Measurements from ENCODE around the gene PGM5. TPM values are rescaled to one million over a fixed set of nuclear protein-coding genes. Genes with fewer than 3 reads are reported as not detected.

Gene PGM5
- total RNA-seq, 3 donors from 2014 or later, result 11.2 to 535 (median 22.6) TPM

DNA sequence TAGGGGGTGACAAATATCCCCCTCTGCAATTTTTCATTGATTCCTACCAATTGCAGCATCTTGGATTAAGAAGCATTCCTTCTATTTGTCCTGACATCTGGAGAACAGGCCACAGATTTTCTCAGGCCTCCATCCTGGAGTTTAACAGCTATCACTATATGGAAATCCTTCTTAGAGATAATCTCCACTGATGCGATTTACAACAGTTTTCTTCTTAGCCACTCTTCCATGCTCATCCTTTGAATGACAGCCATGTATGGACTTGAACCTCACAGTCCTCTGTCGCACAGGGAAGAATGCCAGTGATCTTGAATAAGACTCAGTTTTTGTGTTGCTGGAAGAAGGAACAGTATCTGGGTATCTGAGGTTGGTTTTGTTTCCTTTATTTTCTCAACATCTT, 73.2 kb downstream of the PGM5 start:
- no peaks in the 10 kb centered on the region for H3K36me3 ChIP-seq (ENCODE audit: low read depth)
- no peaks in the 10 kb centered on the region for H3K4me1 ChIP-seq (ENCODE audit: low read depth)
- ATAC-seq (no peak), DNase-seq (no peak)
- TF ChIP-seq, protein P1, sequence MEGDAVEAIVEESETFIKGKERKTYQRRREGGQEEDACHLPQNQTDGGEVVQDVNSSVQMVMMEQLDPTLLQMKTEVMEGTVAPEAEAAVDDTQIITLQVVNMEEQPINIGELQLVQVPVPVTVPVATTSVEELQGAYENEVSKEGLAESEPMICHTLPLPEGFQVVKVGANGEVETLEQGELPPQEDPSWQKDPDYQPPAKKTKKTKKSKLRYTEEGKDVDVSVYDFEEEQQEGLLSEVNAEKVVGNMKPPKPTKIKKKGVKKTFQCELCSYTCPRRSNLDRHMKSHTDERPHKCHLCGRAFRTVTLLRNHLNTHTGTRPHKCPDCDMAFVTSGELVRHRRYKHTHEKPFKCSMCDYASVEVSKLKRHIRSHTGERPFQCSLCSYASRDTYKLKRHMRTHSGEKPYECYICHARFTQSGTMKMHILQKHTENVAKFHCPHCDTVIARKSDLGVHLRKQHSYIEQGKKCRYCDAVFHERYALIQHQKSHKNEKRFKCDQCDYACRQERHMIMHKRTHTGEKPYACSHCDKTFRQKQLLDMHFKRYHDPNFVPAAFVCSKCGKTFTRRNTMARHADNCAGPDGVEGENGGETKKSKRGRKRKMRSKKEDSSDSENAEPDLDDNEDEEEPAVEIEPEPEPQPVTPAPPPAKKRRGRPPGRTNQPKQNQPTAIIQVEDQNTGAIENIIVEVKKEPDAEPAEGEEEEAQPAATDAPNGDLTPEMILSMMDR (IDR thresholded peaks at IDR 0.05), result no peak
- H3K4me3 ChIP-seq, result no peak overlapping the region
- no peaks in the 10 kb centered on the region for H3K9me3 ChIP-seq
- intact Hi-C loops (cut with DNase I, micrococcal nuclease), result no loop called here

DNA sequence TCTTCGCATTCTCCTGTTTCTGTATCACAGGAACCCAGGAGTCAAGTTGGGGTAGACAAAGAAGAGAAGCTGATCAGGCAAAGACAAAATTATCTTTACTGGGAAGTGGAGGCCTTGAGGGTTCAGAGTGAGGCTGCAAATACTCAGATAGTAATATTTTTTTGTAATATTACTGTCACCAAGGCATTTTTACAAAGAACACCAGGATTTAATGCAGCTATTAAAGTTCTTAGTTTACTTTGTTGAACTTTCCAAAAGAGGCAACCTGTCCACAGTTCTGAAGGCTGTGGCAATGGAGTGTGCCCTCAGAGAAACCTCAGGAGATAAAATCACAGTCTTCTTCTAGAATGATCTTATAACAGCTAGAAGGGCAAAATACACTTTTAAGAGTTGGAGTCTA, 74.9 kb downstream of the PGM5 start:
- ATAC-seq, result no peak
- TF ChIP-seq, protein P1 (IDR thresholded peaks at IDR 0.05), result no peak
- no peak for DNase-seq
- intact Hi-C loops (cut with DNase I, micrococcal nuclease), result no loop called here
- Histone ChIP-seq H3K4me1 (ENCODE audit: low read depth) (no peaks in the 10 kb centered on the region), H3K4me3 (no peak overlapping the region), H3K36me3 (ENCODE audit: low read depth) (no peaks in the 10 kb centered on the region), H3K9me3 (no peaks in the 10 kb centered on the region)

DNA sequence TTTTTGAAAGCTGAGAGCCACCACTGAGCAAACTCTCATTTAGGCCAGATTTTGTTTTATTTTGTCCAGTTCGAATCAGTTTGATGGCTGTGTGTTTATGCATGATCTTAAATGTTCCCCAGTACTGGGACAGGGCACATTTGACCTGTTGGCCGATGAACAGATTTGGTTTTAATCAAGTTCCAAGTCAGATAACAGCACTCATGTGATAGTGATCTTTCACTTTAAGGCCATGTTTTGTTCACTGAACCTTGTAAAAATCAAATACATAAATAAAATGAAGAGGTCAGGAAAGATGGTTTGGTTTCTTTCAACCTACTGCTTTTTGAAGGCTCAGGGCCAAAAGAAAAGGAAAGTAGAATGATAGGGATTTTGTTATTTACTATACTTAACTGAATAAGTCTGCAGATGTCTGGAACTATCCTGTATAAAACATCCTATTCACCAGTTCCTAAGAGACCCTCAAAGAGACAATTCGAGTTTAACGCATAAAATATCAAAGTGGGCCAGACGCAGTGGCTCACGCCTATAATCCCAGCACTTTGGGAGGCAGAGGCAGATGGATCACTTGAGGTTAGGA, 77.2 kb downstream of the PGM5 start:
- DNase-seq (no peak), ATAC-seq (no peak)
- TF ChIP-seq, protein P1 (IDR thresholded peaks at IDR 0.05), result no peak
- intact Hi-C loops (cut with DNase I, micrococcal nuclease), result no loop called here
- H3K9me3 ChIP-seq, result no peaks in the 10 kb centered on the region
- H3K36me3 ChIP-seq (ENCODE audit: low read depth), result no peaks in the 10 kb centered on the region
- H3K4me1 ChIP-seq (ENCODE audit: low read depth), result no peaks in the 10 kb centered on the region
- H3K4me3 ChIP-seq, result no peak overlapping the region

DNA sequence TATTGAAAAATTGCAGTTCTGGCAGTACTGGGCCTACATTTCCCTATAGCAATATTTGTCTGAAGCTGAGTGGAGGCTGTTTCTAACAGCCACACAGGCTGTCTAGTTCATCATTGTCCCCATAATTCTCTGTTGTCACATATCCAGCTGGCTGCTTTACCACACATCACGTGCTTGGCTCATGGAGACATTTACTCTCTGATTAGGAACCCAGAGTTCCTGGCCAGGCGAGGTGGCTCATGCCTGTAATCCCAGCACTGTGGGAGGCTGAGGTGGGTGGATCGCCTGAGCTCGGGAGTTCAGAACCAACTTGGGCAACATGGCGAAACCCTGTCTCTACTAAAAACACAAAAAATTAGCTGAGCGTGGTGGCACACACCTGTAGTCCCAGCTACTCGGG, 81.4 kb downstream of the PGM5 start:
- Histone ChIP-seq H3K9me3 (peaks cover 13% of the 10 kb centered on the region), H3K36me3 (ENCODE audit: low read depth) (no peaks in the 10 kb centered on the region), H3K4me3 (no peak overlapping the region), H3K4me1 (ENCODE audit: low read depth) (no peaks in the 10 kb centered on the region)
- TF ChIP-seq, protein P1 (IDR thresholded peaks at IDR 0.05), result no peak
- intact Hi-C loops (cut with DNase I, micrococcal nuclease), result no loop called here
- DNase-seq (peak in 1 of 3 donors; percentile 35), ATAC-seq (no peak)

DNA sequence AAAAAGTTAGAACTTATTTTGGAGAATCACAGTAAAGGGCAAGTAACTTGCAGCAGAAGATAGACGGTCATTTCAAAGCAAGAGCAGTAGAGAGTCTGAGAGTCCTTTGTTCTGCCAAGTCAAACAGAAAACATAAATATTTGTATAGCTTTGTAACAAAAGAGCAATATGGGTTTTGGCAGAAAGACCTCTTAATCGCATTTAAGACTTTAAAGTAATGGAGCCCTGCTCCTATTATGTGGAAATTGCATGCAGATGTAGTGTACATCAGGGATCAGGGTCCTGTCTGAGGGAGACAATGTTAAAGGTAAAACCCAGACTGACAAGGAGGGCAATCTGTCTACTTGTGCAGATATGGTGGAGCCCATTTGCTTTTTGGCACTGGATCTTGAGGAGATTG, 87.2 kb downstream of the PGM5 start:
- Histone ChIP-seq H3K4me1 (ENCODE audit: low read depth) (peaks cover 2% of the 10 kb centered on the region), H3K36me3 (ENCODE audit: low read depth) (no peaks in the 10 kb centered on the region)
- no peak for DNase-seq

More for the DNA sequence above, 87.2 kb downstream of the PGM5 start:
- H3K9me3 ChIP-seq, result peaks cover 13% of the 10 kb centered on the region
- no peak overlapping the region for H3K4me3 ChIP-seq
- no peak for ATAC-seq
- TF ChIP-seq, protein P1 (IDR thresholded peaks at IDR 0.05), result no peak
- intact Hi-C loops (cut with DNase I, micrococcal nuclease), result loop anchor here in 1 of 2 donors (10.0 kb wide), 1 partner anchor 61 kb away; no protein-coding TSS in a partner anchor

Data from mucosa of descending colon (tissue), 3 donors.